HG02884 (cell line): ENCODE results near the gene HOXA7.
A peak's percentile ranks its signal among the peaks of the same experiment; 100 is the strongest.

Source experiments
- ATAC-seq: cut with Tn5 transposase; IDR thresholded peaks from one replicate; pipeline ENCODE4 v1.9.1; 2021; ENCODE audit warnings: mild to moderate bottlenecking, moderate library complexity; ENCODE audit not compliant: unreplicated experiment

HOXA7 gene

DNA sequence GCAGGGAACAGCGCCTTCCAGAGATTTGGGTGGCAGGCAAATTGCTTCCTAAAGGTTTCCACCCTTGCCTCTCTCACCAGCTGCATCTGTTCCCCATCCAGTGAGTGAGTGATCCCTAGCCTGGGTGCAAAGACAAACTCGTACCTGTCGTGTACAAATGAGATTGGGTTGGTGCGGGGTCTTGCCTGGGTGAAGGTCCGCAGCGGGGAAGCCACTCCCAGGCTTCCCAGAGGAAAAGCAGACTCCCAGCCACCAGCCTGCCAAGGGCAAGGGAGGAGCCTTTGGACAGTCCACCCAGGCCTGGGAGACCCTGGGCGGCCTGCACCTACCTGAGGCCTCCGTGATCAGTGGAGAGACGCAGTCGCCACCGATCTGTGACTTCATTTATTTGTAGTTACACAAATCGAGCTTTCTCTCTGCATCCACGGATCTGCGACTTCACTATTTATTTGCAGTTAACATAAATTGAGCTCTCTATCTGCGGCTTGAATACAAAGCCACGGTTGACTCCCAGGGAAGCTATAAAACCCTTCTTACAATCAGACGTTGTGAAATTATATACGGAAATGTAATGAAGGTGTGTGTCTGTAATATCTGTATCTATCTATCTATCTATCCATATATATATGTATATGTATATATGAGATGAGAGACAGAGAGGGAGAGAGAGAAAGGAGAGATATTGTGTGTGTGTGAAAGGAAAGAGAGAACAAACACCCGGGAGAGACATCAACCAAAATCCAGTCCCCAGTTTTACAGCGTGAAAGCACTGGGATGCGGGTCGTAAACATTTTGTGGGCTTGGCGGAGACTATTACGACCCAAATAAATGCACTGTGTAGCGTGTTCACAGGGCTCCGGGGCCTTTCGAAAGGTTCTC lies 3.0 kb upstream of the HOXA7 start:
- ATAC-seq: no peak

DNA sequence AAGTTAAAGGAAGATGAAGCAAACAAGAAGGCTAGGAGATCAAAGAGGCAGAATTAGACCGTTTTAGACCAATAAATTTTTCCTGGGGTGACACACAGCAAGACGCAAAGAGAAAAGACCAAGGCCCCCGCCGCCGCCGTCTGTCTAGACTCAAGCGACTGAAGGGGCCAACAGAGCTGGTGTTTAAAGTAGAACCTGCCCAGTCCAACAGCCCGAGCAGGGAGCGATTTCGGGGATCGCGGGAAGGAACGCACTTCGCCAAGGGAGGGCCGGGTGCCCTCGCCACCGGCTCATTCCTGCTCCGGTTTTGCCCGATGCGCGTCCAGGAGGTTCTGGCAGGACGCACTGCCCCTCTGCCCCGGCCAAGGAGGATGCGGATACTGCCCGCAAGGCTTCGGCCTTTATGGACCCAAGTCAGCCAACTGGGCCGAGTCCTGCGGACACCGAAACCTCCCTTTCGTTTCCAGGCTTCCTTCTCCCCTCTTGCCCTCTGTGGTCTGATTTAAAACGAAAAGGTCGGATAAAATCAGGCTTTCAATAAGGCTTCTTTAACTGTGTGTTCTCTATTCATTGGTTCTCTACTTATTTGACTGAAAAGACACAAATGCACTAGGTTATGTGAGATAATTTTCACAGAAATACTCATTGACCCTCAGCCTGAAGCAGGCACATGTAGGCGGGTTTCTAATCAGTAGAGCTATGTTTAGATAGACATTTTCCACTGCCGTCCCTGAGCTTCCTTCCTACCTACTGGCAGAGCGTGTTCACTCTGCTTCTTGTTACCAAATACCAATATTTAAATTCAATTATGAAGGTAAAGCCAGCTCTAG lies 2.2 kb upstream of the HOXA7 start:
- no peak for ATAC-seq

DNA sequence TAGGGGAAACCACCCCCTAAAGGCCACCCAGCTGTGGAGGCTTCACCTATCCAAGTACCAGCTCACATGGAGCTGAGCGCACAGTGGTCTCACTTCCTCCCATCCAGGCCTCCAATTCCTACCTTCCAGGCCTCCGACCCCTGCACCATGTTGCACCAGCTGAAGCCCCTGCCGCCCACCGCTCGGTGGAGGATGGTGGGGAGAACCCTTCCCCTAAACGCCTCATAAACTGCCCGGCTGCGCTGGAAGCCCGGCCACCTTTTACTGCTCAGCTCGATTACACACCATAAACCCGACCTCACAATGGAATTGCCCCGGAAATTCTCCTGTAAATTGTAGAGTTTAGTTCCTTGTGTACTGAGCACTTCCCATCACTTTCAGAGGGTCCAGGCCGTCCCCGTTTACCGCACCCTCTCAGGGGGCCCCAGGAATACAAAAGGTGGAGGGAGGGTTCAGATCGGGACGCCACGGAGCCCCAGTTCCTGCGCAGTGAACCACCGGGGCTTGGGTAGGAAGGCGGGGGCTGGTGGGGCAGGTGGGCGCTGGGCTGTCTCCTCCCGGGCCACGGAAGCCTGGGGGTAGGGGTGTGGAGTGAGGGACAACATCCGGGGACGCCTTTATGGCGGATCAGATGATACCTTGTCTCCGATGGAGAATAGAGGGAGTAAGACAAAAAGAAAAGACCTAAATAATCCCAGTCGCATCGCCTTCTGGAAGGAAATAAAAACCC lies 1.4 kb upstream of the HOXA7 start:
- ATAC-seq: no peak

DNA sequence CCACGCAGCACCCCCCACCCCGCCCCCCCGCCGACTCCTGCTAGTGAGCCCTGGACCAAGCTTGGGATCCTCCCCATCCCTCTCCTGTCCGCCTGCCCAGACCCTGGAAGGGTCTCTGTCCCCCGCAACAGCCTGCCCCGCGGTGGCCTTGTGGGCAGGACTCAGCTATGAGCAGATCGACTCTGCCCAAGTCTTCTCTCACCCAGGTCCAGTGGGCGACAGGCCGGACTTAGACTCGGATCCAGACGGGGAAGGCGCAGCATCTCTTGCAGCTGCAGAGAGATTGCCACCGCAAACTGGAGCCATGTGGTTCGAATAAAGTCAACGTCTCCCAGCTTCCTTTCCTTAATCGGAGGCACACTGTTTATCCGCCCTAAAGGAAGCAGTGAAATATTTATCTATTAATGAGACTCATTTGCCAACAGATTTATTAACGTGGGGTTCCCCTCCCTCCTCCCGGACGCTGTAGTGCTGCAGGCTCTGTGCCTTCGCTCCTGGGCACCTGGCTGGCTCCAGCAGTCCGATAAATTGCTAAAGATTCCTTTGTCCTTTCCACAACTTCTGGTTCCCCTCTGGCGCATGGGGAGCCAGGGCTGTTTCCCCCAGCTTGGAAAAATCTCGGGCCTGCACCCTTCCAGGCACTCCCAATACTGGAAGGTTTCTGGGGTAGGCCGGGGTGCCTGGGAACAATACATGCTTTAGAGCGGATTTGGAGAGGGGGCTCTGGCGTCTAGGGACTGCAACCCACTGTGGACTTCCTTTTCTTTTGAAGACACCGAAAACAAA lies 634 bp upstream of the HOXA7 start:
- no peak for ATAC-seq

DNA sequence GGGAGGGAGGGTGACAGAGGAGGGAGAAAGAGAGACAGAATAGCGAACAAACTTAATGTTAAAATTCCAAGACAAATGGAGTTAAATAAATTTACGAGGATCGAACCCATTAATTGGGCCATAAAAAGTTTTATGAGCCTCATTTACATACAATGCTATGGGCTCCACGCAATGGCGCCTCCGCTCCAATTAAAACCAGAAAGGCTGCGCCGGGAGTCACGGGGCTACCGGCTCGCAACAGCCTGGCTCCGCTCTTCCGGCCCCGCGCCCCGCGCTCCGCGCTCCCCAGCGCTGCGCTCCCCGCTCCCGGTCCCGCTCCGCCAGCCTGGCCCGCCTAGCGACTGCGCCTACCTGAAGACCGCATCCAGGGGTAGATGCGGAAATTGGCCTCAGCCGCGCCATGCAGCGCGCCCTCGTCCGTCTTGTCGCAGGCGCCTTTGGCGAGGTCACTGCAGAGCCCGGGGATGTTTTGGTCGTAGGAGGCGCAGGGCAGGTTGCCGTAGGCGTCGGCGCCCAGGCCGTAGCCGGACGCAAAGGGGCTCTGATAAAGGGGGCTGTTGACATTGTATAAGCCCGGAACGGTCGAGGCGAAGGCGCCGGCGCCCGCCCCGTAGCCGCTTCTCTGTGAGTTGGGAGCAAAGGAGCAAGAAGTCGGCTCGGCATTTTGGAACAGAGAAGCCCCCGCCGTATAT lies 513 bp downstream of the HOXA7 start:
- no peak for ATAC-seq

DNA sequence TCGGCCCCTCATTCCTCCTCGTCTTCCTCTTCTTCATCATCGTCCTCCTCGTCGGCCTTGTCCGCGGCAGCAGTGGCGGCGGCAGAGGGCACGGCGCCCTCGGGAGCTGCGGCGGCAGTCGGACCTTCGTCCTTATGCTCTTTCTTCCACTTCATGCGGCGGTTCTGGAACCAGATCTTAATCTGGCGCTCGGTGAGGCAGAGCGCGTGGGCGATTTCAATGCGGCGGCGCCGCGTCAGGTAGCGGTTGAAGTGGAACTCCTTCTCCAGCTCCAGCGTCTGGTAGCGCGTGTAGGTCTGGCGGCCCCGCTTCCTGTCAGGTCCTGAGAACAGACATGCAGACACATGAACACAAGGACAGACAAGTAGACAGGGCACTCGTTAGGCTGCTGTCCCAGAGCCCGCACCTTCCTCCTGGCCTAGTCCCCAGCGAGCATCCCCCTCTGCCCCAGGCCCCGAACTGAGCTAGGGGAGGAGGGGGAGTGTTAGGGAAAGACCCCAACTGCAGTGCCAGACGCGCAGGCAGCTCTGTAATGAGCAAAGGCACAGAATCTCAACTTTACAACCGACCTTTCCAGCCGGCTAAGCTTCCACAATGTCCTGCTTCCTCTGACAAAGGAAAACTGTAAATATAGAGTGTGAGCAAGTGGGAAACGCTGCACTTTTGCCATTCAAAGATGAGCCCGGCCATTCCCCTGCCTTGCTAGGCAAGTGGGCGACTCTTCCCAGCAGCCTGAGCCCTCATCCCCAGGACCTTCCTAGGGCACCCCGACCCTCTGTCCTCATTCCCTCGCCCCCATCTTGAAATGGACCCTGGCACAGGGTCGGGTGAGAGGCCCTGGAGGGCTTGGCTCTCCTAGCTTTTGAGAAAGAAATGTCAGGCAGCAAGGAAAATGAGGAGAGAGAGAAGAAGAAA lies 1.3 kb downstream of the HOXA7 start:
- ATAC-seq: no peak

DNA sequence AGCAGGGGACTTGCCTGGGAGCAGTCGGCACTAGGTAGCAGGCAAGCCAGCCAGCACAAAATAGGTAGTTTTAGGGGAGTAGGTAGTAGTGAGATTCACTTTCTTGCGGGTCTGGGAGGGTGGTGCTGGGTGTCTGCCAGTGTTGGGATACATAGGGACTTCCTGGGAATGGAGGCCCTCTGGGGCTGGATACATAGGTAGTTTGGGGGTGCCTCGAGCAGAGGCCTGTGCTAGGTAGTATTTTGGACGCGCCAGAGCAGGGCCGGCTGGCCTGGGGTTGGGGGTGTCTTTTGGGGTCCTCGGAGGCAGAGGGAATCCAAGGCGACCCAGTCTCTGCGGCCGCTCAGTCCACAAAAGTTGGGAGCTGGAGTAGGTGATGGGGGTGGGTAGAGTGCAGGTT lies 2.1 kb downstream of the HOXA7 start:
- no peak for ATAC-seq

DNA sequence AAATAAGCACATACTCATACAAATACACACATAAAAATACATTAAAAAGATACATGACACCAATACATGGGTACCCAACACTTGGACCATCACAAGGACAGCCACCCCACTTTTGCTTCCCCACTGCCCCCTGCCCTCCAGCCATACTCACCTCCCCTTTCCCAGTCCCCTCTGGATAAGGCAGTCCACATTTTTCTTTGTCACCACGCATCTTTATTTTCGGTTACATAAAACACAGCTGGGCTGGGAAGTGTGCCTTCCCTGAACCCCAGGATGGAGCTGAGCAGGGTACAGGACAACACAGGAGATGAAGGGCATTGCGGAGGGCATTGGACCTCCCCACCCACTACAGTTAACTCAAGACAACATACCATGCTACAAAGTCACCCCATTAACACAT lies 2.9 kb downstream of the HOXA7 start:
- ATAC-seq: no peak

DNA sequence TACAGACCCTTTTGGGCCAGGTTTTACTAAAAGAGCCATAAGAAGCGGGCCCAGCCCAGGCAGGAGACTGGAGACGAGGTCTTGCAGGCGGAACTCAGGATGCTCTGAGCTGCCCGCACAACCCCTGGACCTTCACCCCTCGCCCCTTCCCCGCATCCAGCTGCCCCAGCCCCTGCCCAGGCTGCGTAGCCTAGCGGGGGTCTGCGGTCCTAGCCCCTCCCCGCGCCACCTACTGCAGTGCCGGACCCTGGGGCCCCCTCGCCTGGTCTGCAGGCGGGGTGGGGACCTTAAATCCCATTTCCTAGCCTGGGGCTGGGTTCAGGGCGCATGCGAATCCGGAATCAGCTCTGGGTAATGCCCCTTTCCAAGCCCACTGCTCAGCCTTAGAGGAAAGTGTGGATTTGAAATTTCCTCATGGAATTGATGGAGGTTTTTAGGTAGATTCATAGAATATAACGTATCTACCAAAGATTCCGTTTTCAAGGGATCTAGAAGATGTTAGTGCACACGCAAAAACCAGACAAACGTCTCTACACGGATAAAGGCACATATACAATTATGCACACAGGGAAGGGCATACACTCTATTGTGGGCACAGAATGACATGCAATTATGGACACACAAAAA lies 3.5 kb downstream of the HOXA7 start:
- ATAC-seq: no peak

DNA sequence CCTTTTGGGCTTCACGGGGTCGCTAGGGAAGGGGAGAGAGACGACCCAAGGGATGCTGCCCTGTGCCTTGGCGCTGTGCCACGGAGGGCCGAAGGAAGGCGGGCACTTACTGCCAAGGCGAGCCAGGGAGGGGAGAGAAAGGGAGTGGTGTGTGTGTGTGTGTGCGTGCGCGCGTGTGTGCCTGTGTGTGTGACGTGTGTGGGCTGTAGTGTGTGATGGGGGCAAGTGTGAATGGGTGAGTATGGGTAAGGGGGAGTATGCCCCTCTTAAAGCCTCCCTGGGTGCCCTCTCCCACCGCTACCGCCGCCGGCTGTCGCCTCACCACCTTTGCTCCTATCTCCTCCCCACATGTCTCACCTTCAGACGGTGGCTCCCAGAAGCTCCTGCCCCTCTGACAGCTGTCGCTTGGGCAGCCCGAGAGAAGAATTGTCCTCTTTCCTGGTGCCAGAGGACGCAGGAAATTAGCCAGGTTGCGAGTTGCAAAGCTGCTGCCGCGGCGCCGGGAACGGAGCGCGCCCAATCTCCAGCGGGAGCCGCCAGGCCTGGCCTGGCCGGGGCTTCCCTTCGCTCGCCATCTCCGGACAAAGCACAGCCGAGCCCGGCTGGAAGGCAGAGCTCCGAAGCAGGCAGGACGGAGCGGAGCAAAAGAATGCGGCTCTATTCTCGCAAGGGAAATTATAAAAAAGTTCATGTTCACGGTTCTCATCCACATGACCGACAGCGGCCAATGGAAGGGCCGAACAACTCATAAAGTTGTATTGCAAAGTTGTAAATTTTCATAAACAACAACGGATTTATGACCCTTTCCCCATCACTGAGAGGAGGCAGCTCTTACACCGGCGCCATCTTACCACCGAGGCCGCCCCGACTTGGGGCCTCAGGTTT lies 4.3 kb downstream of the HOXA7 start, which contains the start of gene HOXA3:
Gene HOXA3, minus strand, starts transcription at position 653 of the 885 bp plus-strand sequence. CDS start 41,943 bp downstream, outside the sequence.
- ATAC-seq: no peak

DNA sequence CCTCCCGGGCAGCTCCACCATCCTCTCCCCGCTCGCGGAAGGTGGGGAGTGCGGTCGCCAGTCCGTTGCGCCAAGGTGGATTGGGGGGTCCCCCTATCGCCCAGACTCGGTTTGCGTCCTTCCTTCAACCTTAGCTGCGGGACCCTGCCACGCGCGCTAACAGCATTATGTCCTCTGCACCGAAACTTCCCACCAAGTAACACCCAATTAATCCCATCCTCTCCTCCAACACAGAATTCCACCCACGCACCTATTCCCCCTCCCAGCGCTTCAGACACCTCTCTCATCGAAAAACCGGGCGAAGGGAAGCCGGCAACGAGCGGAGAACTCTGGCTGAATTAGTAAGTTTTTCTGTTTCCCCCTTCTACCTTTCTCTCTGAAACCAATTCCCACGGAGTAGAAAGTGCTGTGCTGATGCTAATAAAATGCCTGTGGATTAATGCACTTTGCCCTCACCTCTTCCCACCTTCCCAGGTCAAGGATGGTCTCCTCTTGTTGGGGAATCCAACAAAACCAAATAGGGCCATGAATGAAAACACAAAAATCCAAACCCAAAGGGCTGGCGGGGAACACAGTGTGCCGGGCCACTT lies 5.0 kb downstream of the HOXA7 start:
- no peak for ATAC-seq

DNA sequence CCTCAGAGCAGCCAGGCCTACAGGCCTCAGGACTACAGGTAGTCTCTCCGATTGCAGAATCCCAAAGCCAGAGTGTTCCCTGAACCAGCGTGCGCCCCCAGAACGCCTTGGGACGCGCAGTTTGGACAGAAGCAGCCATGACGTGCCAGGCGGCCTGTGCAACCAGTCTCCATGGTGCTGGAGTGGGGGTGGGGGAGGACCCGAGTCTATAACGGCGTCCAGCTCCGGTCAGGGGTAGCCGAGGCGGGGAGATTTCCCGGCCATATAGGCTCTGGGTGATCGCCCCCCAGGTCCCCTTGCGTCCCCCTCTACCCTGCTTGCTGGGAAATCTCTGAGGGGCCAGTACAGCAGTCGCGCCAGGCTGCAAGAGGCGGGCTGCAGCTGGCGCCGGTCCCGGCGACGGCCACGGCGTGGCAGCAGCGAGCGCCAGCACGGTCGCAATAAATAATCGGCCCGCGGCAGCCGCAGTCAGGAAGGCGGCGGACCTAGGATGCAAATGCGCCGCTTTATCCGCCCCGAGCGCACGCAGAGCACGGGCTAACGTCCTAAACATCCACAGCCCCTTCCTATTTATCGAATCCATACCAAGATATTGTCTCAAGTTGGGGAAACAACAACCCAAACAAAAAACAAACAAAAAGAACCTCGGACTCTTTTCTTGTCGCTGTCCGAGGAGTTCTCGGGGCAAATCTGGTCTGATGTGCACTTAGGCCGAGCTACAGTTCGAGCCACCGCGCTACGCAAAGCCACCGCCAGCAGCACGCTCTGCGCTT lies 5.7 kb downstream of the HOXA7 start:
- ATAC-seq: peak; percentile 71

DNA sequence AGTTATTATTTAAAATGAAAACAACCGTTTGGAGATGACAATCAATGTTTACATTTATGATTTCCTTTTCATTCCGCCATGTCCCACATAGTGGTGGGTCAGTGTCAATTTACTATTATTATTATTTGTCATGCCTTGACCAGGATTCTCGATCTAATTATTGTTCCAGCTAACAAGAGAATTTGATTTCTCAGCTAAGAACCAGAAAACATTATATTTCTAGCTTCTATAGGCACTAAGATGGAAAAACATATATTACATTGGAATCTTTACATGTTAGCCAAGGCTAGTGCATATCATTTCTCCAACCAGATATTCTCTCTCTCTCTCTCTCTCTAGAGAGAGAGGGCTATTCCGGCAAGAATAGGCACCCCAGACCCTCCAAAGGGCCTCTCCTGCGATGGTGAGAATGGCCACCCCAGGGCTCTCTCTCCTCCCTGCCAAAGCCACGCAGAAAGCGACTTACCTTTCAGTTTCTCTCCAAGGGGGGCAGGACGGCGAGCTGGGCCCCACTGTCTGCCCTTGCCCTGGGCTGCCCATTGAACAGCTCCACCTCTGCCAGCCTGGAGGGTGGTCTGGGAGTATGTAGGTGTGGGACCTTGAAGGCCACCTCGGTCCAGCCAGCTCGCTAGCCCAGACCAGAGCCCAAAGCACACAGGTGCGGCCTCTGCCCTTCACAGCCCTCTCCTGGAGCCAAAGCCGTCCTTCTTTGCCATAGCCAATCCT lies 6.5 kb downstream of the HOXA7 start:
- ATAC-seq: no peak

DNA sequence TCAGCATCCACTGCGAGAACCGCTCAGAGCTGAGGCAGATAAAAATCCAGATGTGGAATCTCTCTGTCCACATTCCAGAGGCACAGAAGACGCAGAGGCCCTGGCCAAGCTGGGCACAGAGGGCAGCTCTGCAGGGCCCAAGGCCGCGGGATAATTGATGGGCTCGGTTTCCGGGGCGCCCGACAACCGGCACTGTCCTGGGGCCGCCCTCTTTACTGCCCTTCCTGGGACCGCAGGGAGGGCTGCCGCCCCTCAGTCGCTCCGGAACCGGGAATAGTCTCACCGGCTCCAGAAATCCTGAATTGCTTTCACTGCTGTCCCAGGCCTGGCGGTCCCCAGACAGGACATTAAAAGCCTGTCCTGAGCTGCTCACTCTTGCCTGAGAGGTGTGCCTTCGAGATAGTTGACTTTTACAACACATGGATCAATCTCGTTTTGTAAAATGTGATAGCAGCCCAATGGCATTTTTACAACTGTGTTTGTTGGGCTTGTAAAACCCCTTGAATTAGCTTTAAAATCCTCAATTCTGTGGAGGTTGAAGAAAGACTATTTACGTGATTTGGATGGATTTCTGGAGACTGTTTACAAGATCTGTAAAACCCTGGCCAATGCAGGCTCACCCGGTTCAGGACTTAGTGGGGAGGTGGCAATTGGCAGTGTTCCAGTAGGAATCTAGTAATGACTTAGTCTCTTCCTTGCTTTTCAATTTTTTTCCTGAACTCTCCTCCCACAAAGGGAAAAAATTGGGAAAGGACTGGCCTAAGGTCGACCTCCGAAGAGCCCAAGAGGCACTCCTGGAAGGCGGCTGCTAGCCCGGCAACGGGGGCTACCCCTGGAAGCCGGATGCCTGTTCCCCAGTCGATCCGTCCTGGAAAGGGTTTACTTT lies 7.5 kb downstream of the HOXA7 start:
- no peak for ATAC-seq
